ENCODE results near the gene MAGEB3. TPM values are rescaled to one million over a fixed set of nuclear protein-coding genes. Genes with fewer than 3 reads are reported as not detected.
"Not testable (repeated sequence)": the region's sequence is repeated elsewhere in the genome, so short reads cannot be mapped to it uniquely, and the experiment has no call there.

Gene MAGEB3, protein sequence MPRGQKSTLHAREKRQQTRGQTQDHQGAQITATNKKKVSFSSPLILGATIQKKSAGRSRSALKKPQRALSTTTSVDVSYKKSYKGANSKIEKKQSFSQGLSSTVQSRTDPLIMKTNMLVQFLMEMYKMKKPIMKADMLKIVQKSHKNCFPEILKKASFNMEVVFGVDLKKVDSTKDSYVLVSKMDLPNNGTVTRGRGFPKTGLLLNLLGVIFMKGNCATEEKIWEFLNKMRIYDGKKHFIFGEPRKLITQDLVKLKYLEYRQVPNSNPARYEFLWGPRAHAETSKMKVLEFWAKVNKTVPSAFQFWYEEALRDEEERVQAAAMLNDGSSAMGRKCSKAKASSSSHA
- total RNA-seq = not detected
- long read RNA-seq = 0 reads

DNA sequence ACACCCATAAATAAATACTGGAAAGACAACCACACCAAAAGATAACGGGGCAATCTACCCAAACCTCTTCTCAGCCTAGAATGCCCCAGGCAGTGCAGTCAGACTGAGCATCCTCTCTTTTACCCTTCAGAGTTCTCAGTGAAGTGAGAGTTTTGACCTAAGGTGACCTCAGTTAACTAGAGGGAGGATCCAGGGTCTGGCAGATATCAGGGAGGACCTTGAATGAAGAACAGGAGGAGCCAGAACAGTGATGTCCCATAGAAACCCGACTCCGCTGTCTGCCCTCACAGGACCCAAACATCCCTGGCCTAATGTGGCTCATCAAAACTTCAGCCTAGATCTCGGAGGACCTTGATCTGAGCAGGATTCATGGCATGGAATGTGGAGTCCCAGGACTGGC is at the start of gene MAGEB3:
MAGEB3 (plus strand) TSS at position 263 of the 400 bp plus-strand sequence. CDS start 5,268 bp downstream, outside the sequence.
- DNase-seq (ENCODE audit: low spot score) = no peak

DNA sequence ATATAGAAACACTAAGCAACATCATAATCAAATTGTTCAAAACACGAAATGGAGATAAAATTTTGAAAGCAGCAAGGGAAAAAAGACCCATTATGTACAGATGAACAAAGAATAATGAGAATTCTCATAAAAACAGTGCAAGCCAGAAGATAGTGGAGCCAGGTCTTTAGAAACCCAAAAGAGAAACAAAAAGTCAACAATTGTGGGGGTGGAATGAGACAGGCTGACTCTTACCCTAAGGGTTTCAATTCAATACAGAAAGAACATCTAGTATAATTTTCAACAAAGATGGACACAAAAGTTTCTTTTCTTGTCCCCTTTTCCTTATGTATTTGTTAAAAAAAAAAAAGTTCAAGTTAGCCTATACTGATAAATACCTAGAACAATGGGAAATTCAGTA is 49.1 kb upstream of the MAGEB3 start:
- no peak for DNase-seq (ENCODE audit: low spot score)

DNA sequence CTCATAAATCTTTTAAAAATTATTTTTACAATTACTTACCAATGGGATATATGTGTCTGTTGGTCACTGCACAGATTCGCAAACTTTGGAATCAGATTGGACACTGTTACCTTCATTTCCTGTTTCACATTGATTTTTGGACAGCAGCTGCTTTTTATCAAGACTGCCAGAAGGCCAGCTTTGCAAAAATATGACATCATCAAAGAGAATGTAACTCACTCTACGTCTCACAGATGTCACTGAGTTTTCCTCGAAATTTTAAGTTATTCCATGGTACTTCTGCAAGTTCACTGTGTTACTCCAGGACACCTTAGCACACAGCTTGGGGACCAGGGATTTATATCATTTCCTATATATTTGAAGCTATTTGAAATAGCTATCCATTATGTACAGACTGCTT is 46.9 kb upstream of the MAGEB3 start:
- DNase-seq (ENCODE audit: low spot score) = no peak

DNA sequence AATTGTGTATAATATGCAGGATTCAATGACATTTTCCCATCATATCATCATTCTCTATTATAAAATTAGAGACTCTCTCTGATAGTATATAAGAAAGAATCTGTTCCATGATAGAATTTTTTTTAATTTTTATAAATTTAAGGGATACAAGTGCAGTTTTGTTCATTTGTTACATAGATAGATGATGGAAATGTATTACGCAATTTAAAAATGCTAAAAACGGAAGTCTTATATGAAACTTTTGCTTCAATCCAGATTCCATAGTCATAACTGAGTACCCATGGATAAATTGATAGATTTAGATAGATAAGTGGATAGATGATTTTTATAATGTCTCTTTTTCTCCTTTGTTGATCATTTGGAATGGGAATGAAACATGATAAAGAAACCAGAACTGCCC is 40.0 kb upstream of the MAGEB3 start:
- no peak for DNase-seq (ENCODE audit: low spot score)

DNA sequence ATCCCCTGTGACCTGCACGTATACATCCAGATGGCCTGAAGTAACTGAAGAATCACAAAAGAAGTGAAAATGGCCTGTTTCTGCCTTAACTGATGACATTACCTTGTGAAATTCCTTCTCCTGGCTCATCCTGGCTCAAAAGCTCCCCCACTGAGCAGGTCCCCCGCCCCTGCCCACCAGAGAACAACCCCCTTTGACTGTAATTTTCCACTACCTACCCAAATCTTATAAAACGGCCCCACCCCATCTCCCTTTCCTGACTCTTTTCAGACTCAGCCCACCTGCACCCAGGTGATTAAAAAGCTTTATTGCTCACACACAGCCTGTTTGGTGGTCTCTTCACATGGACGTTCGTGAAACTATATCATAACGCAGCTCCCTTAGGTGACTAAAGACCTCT is 36.5 kb upstream of the MAGEB3 start:
- not testable (repeated sequence) for DNase-seq (ENCODE audit: low spot score)

DNA sequence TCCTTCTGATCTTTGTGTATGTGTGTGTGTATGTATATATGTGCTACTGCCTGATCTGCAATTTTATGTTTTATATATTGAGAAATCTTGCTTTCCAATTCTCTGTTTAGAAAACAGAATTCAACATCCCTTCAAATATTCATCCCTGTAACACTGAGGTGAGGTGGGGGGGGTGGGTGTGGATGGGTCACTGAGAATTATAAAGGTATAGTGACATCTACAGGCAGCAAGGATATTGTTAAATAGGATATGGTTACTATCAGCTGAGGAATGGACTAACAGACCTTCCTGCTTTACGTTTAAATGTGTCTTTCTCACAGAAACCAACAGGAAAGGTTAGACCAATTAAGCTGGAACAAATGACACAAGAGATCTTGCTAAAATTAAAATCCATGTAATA is 34.1 kb upstream of the MAGEB3 start:
- no peak for DNase-seq (ENCODE audit: low spot score)

DNA sequence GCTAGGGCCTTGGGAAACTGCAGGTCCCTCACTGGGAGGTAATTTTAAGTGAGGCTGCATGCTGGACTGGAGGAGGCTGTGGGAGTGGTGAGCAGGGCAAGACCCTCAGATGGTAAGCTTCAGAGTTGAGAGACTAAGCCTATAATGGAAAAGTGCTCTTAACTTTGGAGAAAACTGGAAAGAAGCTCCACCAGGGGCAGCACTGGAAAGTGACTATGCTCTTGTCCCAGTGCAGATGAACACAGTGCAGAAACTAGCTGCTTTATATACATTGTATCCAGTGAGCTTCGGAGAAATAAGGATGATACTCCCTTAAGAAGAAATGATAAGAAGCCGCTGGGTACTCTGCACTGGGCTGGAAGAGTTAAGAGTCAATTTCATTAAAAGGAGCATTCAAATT is 18.3 kb upstream of the MAGEB3 start:
- no peak for DNase-seq (ENCODE audit: low spot score)

DNA sequence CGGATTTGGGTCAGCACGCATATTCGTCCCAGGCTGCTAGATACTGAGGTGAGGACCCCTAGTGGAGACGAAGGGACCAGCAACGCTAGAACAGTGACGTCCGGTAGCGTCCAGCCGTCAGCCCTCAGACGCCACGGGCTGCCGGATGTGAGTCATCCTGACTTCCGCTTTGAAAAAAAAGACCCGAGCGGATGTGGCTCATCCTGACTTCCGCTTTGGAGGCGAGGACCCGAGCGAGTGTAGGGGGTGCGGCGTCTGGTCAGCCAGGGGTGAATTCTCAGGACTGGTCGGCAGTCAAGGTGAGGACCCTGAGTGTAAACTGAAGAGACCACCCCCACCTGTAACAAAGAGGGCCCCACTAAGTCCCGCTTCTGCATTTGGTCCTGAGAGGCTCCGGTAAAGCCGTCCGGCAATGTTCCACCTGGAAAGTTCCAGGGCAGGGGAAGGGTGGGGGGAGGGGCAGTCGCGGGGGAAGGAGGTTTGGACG is 15.1 kb upstream of the MAGEB3 start, which contains the start of gene MAGEB2:
MAGEB2 (plus strand) TSS at position 207 of the 487 bp plus-strand sequence. CDS start 3,018 bp downstream, outside the sequence.
- DNase-seq (ENCODE audit: low spot score) = no peak

DNA sequence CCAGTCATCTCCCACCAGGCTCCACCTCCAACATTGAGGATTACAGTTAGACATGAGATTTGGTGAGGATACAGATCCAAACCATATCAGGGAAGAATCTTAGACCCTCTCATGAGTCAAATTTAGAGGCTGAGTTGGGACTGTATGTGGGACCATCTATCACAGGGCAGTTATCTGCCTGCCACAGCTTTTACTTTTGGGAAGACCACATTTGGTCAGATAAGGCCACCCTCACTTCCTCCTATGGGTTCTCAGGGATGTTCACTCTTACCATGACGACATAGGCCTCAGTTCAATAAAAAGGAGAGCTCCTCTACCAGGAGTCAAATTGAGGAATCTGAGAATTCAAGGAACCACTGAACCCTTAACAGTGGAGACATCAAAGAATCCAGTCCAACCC is 13.0 kb upstream of the MAGEB3 start:
- DNase-seq (ENCODE audit: low spot score) = no peak

DNA sequence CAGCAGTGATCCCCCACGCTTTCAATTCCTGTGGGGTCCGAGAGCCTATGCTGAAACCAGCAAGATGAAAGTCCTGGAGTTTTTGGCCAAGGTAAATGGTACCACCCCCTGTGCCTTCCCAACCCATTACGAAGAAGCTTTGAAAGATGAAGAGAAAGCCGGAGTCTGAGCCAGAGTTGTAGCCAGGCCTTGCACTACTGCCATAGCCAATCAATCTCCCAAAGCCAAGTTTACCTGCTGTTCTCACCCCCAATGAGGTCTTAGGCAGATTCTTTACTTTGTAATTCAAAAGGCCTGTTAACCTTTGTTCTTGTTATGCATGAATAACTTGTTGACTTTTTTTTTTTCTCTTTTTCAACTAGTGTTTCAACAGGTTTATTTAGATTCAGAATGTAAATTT is 11.1 kb upstream of the MAGEB3 start:
- DNase-seq (ENCODE audit: low spot score) = no peak

DNA sequence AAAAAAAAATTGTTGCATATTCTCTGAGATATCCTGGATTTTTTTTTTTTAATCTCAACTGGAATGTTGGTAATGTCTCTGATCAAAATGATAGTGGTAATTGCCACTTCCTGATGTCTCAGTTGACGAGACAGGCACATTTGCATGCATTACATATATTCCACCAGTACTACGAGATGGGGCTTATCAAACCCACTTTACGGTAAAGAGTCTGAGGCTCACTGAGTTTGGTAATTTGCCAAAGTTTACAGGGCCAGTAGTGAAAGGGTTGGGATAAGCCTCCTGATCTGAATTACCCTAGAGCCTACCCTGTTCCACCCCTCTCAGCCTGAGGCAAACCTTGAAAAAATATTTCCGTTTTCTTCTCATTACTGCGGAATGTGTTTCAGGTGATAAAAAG is 9.8 kb upstream of the MAGEB3 start:
- DNase-seq (ENCODE audit: low spot score) = no peak

DNA sequence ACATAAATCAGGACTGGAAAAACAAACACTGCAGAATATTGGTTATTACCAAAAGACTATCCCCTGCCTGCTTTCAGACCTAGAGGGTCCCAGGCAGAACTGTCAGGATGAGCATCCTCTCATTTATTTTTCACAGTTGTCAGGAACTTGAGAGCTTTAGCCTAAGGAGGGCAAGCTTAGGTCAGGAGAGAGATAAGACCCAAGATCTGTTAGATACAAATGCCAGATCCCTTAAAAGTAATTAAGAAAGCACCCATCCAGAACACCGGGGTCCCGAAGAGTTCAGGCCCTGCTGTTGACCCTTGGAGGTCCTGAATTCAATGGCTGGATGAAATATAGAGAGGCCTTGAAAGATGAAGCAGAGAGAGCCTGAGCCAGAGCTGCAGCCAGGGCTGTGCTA is 5.9 kb upstream of the MAGEB3 start:
- no peak for DNase-seq (ENCODE audit: low spot score)

DNA sequence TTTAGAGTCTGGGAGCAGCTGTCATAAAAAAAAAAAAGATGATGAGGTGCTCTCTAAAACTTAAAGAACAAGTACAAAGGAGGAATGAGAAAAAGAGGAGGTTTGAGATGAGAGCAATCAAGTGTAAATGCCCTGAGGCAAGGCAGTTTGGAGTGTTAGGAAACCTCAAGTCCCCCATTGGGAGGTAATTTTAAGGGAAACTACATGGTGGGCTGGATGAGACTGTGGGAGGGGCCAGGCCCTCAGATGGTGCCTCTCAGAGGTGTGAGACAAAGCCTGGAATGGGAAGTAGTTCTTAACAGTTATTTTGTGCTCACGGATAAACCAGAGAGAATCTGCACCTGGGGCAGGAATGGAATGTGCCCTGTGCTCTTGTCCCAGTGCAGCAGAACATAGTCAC is 1.9 kb upstream of the MAGEB3 start:
- no peak for DNase-seq (ENCODE audit: low spot score)

DNA sequence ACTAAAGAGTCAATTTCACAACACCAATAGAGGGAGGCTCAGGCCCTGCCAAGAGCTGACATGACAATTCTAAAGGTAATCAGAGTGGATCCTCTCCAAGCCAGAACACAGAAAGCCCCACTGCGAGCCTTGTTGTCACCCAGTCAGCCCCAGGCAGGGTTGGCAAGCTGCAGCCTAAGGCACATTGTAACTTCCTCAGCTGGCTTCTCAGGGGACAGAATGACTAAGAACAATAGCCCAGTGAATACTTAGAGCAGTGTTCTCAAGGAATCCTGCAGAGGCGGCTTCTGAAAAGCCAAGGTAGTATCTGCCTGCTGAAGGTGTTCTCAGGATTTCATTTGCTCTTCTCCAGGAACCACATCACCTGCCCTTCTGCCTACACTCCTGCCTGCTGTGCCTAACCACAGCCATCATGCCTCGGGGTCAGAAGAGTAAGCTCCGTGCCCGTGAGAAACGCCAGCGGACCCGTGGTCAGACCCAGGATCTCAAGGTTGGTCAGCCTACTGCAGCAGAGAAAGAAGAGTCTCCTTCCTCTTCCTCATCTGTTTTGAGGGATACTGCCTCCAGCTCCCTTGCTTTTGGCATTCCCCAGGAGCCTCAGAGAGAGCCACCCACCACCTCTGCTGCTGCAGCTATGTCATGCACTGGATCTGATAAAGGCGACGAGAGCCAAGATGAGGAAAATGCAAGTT is 11.4 kb downstream of the MAGEB3 start, which contains the start of gene MAGEB4:
MAGEB4 (plus strand) TSS at position 277 of the 692 bp plus-strand sequence; CDS start at position 413, 136 bp downstream.
- DNase-seq (ENCODE audit: low spot score) = no peak

DNA sequence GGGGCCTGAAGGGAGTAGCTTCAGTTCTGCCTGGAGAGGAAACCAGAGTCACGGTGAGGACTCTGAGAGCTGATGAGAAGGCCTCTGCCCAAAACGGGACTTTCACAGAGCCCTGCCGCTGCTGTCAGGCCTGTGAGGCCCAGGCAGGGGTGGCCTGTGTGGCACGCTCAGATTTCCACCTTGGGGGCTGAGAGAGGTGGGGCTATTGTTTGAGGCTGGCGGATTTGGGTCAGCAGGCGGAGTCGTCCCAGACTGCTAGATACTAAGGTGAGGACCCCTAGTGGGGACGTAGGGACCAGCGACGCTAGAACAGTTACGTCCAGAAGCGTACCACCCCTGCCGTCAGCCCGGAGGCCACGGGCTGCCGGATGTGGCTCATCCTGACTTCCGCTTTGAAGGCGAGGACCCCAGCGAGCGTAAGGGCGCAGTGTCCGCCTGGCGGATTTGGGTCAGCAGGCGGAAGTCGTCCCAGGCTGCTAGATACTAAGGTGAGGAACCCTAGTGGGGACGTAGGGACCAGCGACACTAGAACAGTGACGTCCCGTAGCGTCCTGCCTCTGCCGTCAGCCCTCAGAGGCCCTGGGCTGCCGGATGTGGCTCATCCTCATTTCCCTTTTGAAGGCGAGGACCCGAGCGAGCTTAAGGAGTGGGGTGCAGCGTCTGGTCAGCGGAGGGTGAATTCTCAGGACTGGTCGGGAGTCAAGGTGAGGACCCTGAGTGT is 16.5 kb downstream of the MAGEB3 start, which contains the start of gene MAGEB1:
MAGEB1 (plus strand) TSS at position 378 of the 721 bp plus-strand sequence. CDS start 3,348 bp downstream, outside the sequence.
- no peak for DNase-seq (ENCODE audit: low spot score)

DNA sequence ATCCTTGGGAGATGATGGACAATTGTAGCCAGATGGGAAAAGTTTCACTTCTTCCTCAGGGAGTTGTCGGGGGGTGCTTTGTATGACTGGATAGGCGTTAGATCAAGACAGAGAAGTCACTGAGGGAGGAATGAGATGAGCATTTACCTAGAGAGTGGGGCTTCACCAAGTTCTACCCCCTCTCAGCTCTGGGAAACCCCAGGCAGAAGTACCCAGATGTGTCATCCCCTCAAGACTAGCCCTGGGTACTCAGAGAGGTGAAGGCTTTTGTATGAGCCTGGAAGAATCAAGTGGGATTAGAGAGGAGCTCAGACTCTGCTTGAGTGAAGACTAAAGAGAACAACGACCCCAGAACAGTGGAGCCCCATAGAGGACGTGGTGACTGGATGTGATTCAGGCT is 18.4 kb downstream of the MAGEB3 start:
- DNase-seq (ENCODE audit: low spot score) = no peak

DNA sequence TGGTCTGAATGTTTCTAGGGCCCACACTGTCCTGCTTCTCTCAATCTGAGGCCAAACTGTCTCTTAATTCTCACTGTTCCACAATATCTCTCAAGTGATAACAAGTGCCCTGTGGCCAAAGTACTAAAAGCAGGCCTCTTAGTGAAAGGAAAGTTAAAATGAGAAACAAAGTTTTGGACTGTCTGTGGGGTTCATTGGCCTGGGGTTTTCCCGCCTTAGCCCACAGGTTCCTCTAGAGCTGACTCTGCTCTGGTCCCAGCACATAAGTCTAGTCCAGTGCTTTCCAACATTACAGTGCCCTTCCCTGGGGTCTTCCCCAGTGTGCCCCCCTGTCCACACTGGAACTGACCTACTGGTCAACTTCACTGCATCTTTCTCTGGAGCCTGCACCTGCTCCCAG is 22.8 kb downstream of the MAGEB3 start:
- DNase-seq (ENCODE audit: low spot score) = no peak

DNA sequence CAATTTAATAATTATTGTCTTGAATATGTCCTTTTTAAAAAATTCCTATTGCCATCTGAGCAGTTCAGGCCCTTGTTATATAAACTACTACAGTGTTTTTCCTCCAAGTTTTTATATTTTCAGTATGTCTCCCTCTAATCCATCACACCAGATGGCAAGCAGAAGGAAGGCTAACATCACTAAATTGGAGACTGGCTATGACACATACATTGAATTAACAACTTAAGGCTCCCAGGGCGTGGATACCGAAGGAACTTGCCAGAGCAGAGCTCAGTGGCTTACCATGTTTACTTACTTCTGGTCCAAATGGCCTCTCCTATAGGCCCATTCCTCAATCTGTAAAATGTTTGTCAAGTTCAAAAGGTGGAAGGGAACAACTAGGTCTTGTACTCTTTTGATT is 29.5 kb downstream of the MAGEB3 start:
- DNase-seq (ENCODE audit: low spot score) = no peak

DNA sequence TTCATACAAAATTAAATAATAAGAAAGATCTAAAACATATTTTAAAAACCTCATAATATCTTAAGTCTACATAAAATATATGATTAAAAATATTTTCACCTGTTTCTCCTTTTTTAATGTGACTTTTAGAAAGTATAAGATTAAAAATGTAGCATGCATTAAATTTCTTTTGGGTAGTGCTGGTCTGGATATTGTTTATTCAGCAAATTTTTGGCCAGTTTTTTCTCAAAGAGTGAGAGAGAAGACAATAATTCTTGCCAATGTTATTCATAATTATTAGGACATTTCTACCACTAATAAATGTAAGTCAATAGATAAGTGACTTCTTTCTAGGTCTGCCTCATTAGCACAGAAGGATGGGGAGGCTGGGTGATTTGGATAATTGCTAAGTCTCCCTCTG is 30.6 kb downstream of the MAGEB3 start:
- DNase-seq (ENCODE audit: low spot score) = no peak

DNA sequence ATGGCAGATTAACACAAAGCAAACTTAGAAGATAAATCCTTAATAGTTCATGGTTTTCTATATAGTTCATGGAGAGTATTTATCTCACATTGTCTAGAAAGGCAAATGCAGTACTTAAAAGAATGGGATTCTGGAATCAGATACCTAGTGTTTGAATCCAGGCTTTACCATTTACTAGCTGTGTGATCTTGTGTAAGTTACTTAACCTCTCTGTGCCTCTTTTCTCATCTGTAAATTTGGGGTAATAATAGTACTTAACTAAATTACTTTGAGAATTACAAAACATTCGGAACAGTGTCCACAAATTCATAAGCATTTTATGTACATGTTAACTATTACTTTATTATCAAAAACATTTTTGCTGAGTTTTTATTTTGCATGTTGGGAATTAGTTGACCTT is 32.3 kb downstream of the MAGEB3 start:
- no peak for DNase-seq (ENCODE audit: low spot score)

DNA sequence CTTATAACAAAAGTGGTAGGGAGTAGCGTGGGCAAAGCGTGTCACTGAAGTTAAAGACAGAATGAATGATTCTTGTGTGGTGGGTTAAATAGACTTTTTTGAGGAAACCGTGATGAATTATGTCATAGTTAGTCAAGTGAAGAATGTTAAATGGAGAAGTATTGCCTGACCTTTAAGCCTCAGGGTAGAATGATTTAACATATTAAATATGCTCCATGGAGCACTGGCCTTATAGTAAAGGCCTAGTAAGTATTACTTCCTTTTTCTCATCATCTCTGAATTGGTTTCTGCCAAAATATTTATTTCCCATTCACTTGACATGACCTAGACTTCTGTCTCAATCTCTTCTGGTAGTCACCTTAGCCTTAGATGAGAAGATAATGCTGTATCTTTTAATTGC is 40.2 kb downstream of the MAGEB3 start:
- no peak for DNase-seq (ENCODE audit: low spot score)

DNA sequence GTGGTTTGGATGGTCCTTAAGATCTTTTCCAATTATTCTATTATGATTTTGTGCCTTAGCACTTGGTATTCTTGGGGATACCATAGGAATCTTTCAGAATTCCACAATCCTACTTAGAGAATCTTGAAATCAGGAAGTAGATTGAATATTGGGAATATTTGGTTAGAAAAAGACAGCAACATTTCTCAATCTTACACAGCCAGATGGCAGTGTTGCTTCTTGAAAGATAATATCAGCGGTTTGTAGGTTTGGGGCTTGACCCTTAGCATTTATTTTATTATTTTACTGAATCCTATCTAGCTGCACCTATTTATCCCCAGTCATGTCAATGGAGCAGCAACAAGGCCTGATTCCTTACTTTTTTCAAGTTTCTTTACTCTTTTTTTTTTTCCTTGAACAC is 45.0 kb downstream of the MAGEB3 start:
- DNase-seq (ENCODE audit: low spot score) = no peak

All from mesenteric fat pad (tissue), 1 donor.